GM19193 (cell line): ENCODE data around the gene NUAK1.

Experiments
- POLR2A ChIP-seq: IDR thresholded peaks from 4 replicates; pipeline ENCODE4 v1.6.1; 2011; ENCODE audit not compliant: insufficient read depth, insufficient read length; ENCODE audit errors: extremely low read depth

NUAK1 gene

DNA sequence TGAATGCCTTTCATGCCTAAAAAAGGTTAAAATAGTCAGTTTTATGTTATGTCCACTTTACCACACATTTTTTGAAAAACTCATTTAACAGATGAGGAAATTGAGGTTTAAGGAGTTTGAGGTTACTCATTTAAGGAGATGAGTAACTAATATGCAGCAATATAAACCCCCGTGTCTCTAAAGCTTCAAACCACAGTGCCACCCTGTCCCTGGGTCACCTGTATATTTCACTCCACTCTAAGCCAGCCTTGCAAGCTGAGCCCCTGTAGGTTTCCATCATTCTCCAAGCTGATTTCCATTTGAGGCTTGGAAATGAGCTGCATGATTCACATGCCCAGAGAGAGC, 64.4 kb downstream of the NUAK1 start:
- TF ChIP-seq POLR2A = no peak

DNA sequence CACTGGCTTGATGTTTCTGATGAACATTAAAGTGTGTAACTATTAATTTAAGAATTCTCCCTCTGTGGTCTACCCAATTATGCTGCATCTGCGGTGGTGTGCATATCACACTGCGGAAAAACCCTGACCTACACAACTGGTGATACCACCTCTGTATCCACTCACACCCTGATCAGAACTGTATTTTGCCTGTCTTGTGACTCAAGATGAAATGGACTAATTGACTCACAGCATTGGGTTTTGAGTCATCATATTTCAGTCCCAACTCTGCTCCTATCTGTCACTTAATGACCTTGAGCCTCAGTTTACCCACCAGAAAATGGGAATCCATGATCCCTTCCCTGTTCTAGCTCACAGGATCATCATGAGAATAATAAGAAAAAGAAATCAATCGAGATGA, 65.6 kb downstream of the NUAK1 start:
- TF ChIP-seq POLR2A = no peak

DNA sequence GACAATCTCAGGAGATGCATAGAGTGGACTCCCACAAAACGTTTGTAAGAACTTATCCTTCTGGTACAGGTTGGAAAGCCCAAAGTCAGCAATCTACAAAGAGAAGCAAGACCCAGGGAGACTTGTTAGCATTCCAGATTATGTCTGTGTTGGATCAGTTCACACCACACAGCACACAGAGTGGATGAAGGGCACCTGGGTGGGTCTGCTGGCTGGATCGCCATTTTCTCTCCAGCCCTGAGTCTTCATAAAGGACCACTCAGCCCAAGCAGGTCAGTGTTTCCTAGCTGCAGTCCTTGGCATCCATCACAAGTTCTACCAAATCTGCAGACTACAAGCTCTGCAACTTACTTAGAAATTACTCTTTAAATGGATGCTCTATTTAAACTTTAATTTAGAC, 66.0 kb downstream of the NUAK1 start:
- no peak for TF ChIP-seq POLR2A

DNA sequence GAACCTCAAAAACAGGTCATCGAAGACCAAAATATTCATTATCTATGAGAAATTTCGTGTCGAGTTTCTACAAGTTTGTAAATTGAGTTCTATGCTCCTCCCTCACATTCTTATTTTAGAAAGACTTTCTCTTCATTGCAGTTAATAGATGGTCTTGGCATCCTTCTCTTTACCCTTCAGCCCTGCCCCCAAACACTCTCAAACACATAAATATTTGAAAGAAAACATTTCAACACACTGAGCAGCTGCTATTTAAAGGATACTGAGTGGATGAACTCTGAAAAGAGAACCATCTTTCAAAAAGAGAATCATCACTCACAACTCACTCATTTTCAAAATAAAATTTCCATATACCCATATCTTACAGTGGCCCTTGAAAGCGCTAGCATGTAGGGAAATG, 67.1 kb downstream of the NUAK1 start:
- no peak for TF ChIP-seq POLR2A

DNA sequence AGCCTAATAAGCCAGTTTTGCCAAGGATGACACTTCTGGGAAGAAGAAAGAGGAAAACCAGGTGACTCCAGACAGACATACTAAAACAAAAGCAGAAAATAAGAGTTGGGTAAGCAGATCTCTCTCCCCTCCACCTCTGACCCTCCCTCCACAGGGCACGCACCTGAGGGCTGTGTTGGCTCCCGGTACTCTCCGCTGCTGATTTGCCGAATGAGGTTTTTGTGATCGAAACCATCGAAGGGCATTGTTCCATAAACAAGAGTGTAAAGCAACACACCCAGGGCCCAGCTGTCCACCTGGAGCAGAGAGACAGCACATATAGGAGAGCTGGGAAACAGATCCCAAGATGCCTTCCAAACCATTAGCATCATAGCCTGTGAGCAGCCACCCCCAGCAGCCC, 68.1 kb downstream of the NUAK1 start:
- no peak for TF ChIP-seq POLR2A

DNA sequence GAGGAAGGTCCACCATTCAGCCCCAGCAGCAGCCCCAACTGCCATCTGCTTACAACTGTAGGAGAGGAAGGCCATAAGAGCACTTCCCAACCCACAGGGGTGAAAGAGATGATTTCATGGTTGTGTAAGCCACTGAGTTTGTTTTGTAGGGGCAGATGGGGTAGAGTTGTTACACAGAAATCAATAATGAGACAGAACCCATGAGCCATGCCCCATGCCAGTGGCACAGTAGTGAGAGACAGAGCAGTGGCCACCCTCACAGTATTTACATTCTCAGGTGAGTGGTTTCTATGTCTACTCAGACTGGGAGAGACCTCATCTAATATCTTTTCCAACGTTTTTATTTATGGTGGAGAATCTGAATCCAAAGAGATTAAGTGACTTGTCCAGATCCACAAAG, 68.6 kb downstream of the NUAK1 start:
- no peak for TF ChIP-seq POLR2A

DNA sequence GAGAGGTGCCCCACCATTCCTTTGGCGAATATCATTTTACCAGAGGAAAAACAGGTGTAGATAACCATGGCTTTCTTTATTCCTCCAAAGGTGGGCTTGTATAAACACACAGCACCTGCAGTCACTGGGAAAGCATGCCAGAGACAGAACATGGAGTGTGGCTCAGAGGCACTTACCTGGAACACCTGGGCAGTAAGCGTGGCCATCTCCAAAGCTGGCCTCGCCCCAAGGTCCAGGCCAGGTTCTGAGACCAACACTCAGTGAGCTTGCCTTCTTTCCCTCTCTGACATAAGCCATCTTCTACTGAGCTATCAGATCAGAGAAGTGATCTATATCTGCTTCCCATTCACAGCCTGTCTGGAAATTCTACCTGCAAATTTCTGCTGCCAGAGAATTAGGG, 70.5 kb downstream of the NUAK1 start:
- TF ChIP-seq POLR2A = no peak

DNA sequence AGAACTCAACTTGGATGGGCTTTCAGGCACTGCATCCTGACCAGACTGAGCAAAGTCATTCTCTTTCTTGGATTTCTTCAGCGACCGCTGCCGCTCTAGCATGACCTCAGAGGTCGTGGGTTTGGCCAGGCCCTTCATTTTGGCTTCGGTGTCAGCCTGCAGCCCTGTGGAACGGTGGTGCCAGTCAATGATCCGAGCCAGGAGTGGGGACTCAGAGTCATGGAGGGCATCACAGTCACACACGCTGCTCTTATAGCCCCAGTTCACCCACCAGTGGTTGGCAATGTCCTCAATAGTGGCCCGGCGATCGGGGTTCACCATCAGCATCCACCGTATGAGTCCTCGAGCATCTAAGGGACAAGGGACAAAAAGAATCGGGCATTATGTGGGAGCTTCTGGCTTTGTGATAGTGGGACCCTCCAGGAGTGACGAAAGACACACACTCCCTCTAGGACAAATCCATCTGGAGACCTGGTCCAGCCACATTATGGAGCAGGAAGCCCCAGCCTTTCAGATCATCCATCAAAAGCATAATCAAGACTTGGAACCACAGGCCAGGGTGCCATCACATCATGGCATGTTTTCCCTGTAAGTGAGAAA, 71.0 kb downstream of the NUAK1 start:
- TF ChIP-seq POLR2A = no peak

DNA sequence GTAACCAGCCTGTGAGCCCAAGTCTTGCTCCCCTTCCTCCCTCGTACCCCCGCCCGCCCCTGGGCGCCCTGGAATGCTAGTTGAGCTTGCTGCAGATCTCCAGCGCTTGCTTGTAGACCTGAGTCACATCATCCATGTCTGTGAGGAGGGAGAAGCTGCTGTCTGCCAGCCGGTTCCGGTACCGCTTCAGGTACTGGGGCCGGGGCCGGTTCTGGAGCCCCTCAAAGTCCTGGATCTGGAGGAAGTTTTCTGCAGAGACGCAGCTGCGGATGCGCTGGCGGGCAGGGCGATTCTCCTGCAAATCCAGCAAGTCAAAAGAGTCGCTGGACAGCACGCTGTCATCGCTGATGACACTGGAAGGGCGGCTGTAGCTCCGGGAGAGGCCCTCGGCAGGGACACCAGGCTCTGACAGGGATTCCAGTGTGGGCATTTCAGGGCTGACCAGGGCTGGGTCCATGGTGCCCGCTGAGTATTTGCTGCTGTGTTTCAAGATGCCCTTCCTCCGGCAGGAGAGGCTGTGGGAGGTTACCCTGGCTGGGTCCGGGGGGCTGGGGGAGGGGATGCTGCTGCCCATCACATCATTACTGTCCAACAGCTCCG, 71.9 kb downstream of the NUAK1 start:
- no peak for TF ChIP-seq POLR2A

DNA sequence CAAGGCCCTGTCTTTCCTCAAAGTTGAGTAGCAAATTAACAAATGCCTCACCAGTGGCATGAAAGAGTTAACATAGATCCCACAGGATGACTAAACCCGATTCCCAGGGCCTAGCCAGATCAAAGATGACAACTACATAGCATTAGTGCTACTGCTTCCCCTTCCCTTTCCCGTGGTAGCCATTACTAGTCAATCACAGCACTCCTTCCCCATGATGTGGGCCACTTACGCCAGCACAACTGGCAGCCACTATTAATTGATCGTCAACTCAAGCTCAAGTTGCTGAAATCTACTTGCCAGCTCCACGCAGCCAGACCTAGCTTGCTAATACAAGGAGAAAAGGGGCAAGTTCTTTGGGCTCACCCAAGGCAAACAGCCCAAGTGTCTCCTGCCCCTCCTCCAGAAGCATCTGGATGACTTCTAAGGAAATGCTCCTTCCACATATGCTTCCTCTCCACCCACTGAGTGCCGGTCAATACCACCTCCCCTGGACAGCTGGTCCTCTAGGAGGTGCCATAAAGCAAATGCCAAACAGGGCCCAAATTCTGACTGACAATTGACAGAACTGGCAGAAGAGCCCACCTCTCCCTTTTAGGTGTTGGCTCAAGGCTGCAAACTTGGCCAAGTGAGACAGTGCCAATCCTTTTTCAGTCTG, 72.6 kb downstream of the NUAK1 start:
- TF ChIP-seq POLR2A = no peak

DNA sequence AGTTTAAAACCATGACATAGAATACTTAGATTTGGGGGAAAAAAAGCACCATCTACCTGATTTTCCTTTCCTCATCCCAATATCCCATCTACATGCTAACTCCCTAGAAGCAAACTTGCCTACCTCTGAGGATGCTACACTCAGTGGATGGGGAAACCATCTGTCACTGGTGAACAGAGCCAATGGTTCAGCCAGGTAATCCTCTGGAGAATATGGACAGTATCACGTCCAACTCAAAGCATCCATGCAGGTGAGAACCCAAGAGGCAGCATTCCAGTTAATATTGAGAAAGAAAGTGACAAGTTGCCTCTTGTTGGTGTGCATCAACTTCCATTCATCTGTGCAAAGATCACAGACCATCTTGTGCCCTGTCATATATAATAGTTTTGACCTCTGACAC, 73.2 kb downstream of the NUAK1 start:
- TF ChIP-seq POLR2A = no peak

DNA sequence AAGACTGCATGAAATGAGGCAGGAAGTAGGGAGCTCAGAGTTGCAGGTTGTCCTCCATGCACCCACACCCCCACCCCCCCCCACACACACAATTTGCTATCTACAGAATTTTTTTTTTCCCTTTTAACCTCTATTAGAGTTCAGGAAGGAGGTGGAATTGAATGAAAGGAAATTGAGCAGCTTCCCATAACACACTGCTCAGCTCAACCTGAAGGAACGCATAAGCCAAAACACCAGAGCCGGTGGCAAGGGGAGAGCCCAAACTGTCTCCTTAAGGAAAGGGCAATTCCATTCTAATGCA, 74.1 kb downstream of the NUAK1 start:
- no peak for TF ChIP-seq POLR2A

DNA sequence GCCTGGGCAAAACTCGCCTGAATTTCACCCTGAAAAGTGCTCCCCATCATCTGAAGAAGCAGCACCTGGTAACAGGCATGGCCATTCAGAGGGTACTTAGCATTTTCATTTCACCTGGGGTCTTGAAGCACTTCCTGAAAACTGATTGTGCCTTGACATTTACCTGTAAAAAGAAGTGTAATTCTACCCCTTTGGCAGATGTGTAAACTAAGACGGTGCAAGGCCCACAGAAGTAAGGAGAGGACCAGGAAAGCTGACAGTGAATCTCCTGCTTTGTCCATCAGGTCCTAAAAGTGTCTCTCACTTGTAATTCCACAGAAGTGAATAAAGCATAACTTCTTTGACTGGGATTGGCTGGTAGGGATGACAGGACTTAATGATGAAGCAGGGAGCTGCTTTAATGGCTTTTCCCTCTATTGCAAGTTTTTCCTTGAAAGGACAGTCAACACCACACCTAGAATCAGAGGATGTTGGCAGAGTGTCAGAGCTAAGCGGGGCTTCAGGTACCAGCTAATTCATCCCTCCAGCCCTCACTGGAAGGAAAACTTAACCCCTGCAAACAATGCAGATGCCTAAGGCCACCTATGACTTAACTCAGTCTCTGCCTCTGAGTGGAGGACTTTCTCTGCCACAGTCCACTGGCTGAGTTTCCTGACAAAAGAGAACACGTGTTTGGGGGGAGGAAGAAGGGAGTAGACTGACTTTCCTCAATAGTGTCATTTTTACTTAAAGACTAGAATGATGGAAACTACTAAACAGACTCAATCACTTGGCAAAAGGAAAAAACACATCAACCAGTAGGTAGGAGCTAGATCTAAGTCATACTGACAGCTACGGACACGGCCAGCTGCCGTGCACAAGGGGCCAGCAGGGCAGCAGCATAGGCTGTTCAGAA, 74.7 kb downstream of the NUAK1 start:
- no peak for TF ChIP-seq POLR2A

DNA sequence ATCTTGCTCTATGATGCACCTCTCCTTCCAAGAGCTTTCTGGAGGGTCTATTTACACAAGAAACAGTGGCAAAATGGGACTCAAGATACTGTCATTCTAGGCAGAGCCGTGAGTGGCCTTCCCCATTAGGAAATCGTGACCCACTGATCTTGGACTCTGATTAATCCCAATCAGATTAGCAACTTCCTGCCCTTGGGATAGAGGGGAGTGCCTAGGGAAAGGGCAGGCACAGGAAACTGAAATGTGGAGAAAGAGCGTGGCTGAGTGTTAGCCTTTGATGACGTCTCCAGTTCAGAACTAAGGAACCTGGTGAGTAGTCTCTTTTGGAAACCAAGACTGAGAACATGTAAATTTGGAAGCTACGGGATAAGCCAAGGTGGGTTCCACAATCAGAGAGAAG, 76.1 kb downstream of the NUAK1 start:
- TF ChIP-seq POLR2A = no peak

DNA sequence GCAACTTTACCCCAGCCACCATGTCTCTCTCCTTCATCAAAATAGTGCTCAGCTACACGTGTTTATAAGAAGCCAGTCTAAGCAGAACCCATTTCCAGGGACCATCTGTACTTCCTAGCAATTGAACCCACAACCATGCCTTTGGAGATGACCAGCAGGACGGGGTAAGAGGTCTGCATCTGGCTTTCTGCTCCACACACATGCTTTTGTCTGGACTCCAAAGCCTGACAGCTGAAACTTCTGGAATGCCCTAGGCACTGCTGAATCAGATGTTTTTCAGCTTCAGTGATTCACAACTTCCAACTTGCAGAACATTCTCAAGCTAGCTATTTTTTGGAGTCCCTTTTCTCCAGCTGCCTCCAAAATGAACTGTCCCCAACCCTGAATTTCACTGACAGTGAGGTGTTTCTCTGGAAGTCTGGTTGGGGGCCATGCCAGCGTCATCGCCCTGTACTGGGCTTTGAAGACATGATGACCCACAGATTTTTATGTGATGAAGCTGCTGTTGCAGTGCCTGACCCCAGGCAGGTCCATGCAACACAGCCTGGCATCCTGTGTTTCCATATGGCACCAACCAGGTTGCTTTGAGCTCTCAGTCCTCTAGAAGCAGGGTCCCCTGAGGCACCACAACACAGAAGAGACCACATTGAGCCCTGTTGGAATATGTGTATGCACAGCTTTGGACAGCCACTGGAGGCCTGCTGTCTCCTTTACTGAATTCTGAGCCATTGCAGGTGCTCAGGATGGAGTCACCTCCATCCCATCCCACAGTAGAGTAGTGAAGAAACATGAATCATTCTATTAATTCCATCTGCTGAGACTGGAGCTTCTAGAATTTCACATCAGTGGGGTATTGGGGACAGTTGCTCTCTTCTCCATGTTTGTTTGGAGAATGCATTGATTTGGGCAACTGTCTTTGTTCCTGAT, 80.2 kb downstream of the NUAK1 start:
- TF ChIP-seq POLR2A = no peak
